OCI-LY3 (cell line): Measurements from ENCODE around the gene DNAH11.

Experiments used
- H2AFZ ChIP-seq: fragments of 200-600, 300-600 bp; shearing (Covaris generic); 2 replicates; pipeline ENCODE4 v1.6.0; 2014; ENCODE audit warnings: antibody characterized with exemption, low read depth, low read length
- H3K27ac ChIP-seq: fragments of 200-600, 300-600 bp; sonication (generic); 2 replicates; pipeline ENCODE4 v1.5.1; 2014; ENCODE audit warnings: mild to moderate bottlenecking, low read length, moderate library complexity, mixed read lengths
- H3K27me3 ChIP-seq: fragments of 200-600, 300-600 bp; sonication (generic); 2 replicates; pipeline ENCODE4 v1.6.1; 2014; ENCODE audit warnings: low read depth, low read length, mixed read lengths
- H3K36me3 ChIP-seq: fragments of 200-600, 300-600 bp; sonication (generic); replicated peaks from 2 replicates; pipeline ENCODE3; 2014; ENCODE audit warnings: low read depth, low read length, mixed read lengths
- H3K4me1 ChIP-seq: fragments of 300-600, 200-600 bp; sonication (generic); 2 replicates; pipeline ENCODE4 v1.6.1; 2014; ENCODE audit warnings: low read length, mixed read lengths
- H3K4me2 ChIP-seq: fragments of 200-600, 300-600 bp; sonication (generic); 2 replicates; pipeline ENCODE4 v1.6.1; 2014; ENCODE audit warnings: low read length, mixed read lengths
- H3K4me3 ChIP-seq: fragments of 300-600, 200-600 bp; sonication (generic); 2 replicates; pipeline ENCODE4 v1.5.1; 2014; ENCODE audit warnings: antibody characterized with exemption, mild to moderate bottlenecking, low read length, moderate library complexity
- H3K79me2 ChIP-seq: fragments of 300-600, 200-600 bp; shearing (Covaris generic); 2 replicates; pipeline ENCODE4 v1.6.1; 2014; ENCODE audit warnings: mild to moderate bottlenecking, low read length, mixed read lengths
- H3K9ac ChIP-seq: fragments of 300-600, 200-600 bp; shearing (Covaris generic); 2 replicates; pipeline ENCODE4 v1.6.0; 2014; ENCODE audit warnings: mild to moderate bottlenecking, low read length, moderate library complexity
- H3K9me3 ChIP-seq: fragments of 200-600, 300-600 bp; shearing (Covaris generic); 2 replicates; pipeline ENCODE4 v1.6.1; 2014; ENCODE audit warnings: low read length, mixed read lengths; ENCODE audit not compliant: insufficient read depth
- H4K20me1 ChIP-seq: fragments of 200-600, 300-600 bp; sonication (generic); 2 replicates; pipeline ENCODE4 v1.6.1; 2016; ENCODE audit warnings: low read length, mixed read lengths; ENCODE audit not compliant: insufficient read depth
- EZH2phosphoT487 ChIP-seq: fragments of 200-600 bp; shearing (Covaris generic); IDR thresholded peaks from 2 replicates; pipeline ENCODE4 v1.6.1; 2018; ENCODE audit warnings: antibody characterized with exemption, mixed run types, low read depth
- TF ChIP-seq, protein P1 (sequence below): fragments of 200-600, 300-600 bp; sonication (generic); IDR thresholded peaks from 2 replicates; pipeline ENCODE4 v1.5.1; 2014; ENCODE audit warnings: antibody characterized with exemption, low read length, low read depth

DNAH11 gene

DNA sequence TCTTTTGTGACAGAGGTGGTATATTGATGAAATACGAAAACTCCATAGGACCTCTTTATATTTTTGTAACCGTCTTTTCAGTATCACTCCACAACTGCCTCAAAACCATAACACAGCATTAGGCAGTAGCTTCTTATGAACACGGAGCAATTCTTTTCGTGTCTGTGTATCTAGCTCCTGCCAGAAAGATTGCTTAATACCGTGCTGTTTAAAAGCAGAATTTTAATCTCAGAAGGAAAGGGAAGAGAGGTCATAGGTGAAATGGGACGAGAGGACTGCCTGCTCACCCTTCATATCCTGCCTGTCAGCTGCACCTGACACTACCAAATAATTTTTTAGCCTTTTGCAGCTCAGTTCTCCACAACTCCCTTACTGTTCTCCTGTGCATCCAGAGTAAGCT is 200.7 kb downstream of the DNAH11 start:
- Histone ChIP-seq H4K20me1 (no peaks in the 10 kb centered on the region), H3K9me3 (no peaks in the 10 kb centered on the region), H3K27me3 (no peaks in the 10 kb centered on the region), H3K4me2 (no peak overlapping the region), H3K9ac (no peak overlapping the region), H3K79me2 (no peaks in the 10 kb centered on the region), H3K36me3 (no peaks in the 10 kb centered on the region), H2AFZ (no peak overlapping the region), H3K4me1 (no peaks in the 10 kb centered on the region), H3K27ac (no peak overlapping the region), H3K4me3 (no peak overlapping the region)
- TF ChIP-seq, protein P1, sequence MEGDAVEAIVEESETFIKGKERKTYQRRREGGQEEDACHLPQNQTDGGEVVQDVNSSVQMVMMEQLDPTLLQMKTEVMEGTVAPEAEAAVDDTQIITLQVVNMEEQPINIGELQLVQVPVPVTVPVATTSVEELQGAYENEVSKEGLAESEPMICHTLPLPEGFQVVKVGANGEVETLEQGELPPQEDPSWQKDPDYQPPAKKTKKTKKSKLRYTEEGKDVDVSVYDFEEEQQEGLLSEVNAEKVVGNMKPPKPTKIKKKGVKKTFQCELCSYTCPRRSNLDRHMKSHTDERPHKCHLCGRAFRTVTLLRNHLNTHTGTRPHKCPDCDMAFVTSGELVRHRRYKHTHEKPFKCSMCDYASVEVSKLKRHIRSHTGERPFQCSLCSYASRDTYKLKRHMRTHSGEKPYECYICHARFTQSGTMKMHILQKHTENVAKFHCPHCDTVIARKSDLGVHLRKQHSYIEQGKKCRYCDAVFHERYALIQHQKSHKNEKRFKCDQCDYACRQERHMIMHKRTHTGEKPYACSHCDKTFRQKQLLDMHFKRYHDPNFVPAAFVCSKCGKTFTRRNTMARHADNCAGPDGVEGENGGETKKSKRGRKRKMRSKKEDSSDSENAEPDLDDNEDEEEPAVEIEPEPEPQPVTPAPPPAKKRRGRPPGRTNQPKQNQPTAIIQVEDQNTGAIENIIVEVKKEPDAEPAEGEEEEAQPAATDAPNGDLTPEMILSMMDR: no peak
- TF ChIP-seq EZH2phosphoT487: no peak

DNA sequence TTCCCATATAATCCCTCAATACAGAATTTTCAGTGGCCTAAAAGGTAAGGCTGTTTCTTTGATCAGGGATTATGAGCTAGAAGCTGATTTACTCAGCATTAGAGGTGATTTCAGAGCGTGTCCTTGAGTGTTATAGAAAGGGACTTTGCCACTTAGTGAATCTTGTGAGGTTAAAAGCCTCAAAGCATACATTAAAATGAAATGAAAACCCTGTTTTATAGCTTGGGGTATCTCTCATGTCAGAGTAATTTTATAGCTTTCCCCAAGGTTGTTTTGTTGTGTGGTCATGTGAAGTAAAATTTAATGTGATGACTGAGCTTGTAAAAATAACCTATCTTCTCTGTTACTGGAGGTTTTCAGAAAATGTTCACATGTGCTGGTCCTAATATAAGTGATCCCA is 204.1 kb downstream of the DNAH11 start:
- Histone ChIP-seq H3K9me3 (no peaks in the 10 kb centered on the region), H3K36me3 (no peaks in the 10 kb centered on the region), H2AFZ (no peak overlapping the region), H4K20me1 (no peaks in the 10 kb centered on the region), H3K79me2 (no peaks in the 10 kb centered on the region), H3K27ac (no peak overlapping the region), H3K27me3 (no peaks in the 10 kb centered on the region), H3K4me1 (no peaks in the 10 kb centered on the region), H3K9ac (no peak overlapping the region), H3K4me3 (no peak overlapping the region), H3K4me2 (no peak overlapping the region)
- no peak for TF ChIP-seq EZH2phosphoT487
- TF ChIP-seq, protein P1: no peak

DNA sequence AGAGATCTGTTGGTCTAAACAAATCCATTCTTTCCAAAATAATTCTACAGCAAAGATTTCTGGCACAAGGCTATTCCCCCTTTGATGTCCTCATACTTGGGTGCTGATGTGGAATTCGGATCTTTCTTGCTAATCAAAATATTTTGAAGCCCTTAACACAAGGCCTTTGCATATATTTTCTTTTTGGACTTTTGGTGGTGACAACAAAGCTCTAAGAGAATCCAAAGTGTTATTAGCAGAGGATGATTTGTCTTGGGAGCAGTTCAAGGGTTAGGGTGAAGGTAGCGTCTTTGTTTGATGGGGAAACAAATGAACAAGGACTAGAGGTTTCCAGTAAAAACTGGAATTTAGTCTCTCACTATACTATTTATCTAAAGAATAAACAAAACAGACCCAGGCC is 205.0 kb downstream of the DNAH11 start:
- Histone ChIP-seq H3K9ac (no peak overlapping the region), H3K9me3 (no peaks in the 10 kb centered on the region), H2AFZ (no peak overlapping the region), H3K27me3 (no peaks in the 10 kb centered on the region), H3K27ac (no peak overlapping the region), H3K36me3 (no peaks in the 10 kb centered on the region), H3K79me2 (no peaks in the 10 kb centered on the region), H3K4me2 (no peak overlapping the region), H4K20me1 (no peaks in the 10 kb centered on the region), H3K4me3 (no peak overlapping the region), H3K4me1 (no peaks in the 10 kb centered on the region)
- no peak for TF ChIP-seq EZH2phosphoT487
- TF ChIP-seq, protein P1: no peak

DNA sequence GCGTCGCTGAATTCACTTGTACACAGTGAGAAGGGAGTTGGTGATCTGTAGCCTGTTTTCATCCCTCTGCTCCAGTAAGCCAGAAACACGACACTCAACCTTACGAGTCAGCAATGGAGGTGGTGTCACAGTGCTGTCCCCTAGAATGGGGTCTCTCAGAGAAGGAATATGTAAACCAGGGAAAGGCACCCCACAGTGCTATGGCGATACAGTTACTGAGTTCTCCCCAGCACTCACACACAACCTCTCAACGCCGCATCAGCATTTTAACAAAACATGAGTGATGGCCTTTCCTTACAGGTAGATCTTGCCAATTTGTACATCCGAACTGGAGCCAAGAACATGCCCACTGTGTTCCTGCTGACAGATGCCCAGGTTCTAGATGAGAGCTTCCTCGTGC is 206.5 kb downstream of the DNAH11 start:
- TF ChIP-seq, protein P1: no peak
- TF ChIP-seq EZH2phosphoT487: no peak
- H3K27ac ChIP-seq: no peak overlapping the region
- H2AFZ ChIP-seq: no peak overlapping the region

More for the DNA sequence above, 206.5 kb downstream of the DNAH11 start:
- H3K79me2 ChIP-seq: no peaks in the 10 kb centered on the region
- no peaks in the 10 kb centered on the region for H4K20me1 ChIP-seq
- H3K4me3 ChIP-seq: no peak overlapping the region
- H3K36me3 ChIP-seq: no peaks in the 10 kb centered on the region
- H3K4me2 ChIP-seq: no peak overlapping the region
- H3K4me1 ChIP-seq: no peaks in the 10 kb centered on the region
- H3K9ac ChIP-seq: no peak overlapping the region
- no peaks in the 10 kb centered on the region for H3K27me3 ChIP-seq
- H3K9me3 ChIP-seq: no peaks in the 10 kb centered on the region
